NCI-H1417 treated with DMSO at 0.1 percent for 48 hours (cell line): ENCODE results near the gene CACNA1B.

ENCODE experiments used
- DNase-seq: peaks from one replicate; lab custom pipeline; 2025; lab: John Stamatoyannopoulos, UW

Gene CACNA1B

GRCh38 chr9:137920753-137921152 is 43.2 kb downstream of the CACNA1B start:
- no peak for DNase-seq

GRCh38 chr9:137924169-137924568 is 46.6 kb downstream of the CACNA1B start:
- no peak for DNase-seq

- DNase-seq = no peak
These were observed 47.3 kb downstream of the CACNA1B start for GRCh38 chr9:137924761-137925369.

GRCh38 chr9:137943655-137944054 is 66.1 kb downstream of the CACNA1B start:
- no peak for DNase-seq

DNA sequence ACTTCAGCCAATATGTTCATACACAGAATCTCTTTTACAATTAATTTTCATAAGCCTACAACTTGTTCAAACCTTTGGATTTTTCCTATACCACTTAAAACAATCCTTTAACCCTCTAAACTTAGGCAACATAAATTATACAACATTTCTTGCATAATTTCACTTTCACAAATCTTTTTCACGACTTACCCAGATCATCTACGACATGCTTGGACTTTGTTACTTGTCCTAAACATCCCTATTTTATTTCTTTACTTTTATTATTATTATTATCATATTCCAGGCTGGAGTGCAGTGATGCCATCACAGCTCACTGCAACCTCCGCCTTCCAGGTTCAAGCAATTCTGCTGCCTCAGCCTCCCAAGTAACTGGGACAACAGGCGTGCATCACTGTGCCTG is 68.0 kb downstream of the CACNA1B start:
- no peak for DNase-seq

- DNase-seq = no peak
These were observed 69.4 kb downstream of the CACNA1B start for GRCh38 chr9:137946993-137947392.

DNA sequence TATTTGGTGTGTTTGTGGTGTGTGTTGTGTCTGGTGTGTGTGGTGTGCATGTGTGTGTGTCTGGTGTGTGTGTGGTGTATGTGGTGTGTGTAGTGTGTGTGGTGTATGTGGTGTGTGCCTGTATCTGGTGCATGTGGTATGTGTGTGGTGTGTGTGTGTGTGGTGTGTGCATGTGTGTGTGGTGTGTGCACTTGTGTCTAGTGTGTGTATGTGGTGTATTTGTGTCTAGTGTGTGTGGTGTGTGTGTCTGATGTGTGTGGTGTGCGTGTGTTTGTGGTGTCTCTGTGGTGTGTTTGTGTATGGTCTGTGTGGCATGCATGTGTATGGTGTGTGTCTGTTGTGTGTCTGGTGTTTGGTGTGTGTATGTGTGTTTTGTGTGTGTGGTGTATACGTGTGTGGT is 71.1 kb downstream of the CACNA1B start:
- no peak for DNase-seq

DNA sequence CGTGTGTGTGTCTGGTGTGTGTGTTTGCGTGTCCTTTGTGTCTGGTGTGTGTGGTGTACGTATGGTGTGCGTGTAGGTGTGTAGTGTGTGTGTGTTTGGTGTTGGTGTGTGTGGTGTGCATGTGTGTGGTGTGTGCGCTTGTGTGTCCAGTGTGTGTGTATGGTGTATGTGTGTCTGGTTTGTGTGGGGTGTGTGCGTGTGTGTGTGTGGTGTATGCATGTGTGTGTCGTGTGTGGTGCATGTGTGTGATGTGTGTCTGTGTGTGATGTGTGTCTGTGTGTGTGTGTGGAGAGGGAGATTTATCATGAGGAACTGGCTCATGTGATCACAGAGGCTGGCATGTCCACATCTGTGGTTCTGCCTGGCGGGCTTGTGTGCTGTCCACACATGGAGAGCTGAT is 71.7 kb downstream of the CACNA1B start:
- DNase-seq = no peak

DNA sequence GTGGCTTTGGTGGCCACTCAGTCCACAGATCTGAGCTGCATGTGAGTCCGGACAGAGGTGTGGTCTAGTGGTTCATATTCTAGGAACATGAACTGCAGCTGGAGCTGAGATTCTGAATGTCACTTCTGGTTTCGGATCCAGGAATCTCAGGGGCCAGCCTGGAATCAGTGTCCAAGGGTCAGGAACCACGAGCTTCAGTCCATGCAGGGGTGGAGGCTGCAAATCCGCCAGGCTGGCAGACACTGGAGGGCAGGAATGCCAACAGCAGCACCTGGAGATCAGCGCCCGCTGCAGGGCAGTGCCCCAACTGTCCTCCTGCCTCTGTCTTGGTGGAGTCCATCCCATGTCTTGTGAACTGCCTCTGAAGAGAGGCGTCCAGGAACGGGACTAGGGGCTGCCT is 73.5 kb downstream of the CACNA1B start:
- no peak for DNase-seq

DNA sequence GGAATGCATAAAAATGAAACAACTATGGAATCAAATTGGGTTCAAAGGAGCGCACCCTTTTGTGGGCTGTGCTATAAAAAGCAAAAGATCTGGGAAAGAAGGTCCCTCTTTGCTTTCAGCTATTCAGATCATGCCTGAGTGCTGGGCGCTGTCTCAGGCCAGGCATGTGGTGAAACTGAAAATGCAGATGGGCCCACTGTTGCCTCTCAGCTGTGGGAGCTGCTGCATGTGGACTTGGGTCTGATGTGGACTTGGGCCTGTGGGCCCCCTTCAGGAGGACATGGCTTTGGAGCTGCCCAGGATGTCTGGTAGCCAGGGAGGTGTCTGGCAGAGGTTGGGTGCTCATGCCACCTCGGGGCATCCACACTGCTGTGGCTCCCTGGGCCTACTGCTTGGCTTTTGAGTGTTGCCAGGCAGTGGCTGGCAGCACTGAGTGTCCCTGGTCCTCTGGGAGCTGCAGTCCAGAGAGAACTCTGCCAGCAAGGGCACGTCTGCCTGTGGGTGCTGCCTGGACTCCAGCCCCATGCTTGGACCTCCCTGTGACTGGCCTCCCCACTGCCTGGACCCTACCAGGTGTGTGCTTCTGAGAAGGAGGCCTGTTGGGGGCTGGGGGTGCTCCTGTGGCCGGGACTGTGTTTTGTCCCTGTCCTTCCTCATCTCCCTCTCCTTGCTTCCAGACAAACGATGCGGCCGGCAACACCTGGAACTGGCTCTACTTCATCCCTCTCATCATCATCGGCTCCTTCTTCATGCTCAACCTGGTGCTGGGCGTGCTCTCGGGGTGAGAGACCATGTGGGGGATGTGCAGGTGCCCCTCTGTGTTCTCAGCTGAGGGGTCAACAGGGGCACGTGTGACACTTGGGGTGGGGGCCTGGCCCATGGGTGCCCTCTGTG is 74.3 kb downstream of the CACNA1B start:
- DNase-seq = no peak

- no peak for DNase-seq
These were observed 75.5 kb downstream of the CACNA1B start for GRCh38 chr9:137952976-137953666.

- DNase-seq = no peak
These were observed 76.3 kb downstream of the CACNA1B start for GRCh38 chr9:137953683-137954438.

DNA sequence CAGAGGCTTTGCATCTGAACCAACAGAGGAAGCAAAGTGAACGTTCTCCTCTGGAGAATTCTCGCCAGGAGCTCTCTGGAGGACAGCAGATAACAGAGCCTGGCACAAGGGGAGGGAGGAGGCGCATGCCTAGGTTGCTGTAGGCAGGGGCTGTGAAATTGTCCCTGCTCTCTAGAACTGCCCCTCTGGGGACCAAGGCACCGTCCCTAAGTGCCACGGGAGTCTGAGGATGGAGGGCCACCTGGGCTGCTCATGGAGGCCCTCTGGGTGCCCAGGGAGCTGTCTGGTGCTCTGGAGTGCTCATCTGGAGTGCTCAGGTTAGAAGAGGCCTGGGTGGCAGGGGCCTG is 77.6 kb downstream of the CACNA1B start:
- DNase-seq = no peak

DNA sequence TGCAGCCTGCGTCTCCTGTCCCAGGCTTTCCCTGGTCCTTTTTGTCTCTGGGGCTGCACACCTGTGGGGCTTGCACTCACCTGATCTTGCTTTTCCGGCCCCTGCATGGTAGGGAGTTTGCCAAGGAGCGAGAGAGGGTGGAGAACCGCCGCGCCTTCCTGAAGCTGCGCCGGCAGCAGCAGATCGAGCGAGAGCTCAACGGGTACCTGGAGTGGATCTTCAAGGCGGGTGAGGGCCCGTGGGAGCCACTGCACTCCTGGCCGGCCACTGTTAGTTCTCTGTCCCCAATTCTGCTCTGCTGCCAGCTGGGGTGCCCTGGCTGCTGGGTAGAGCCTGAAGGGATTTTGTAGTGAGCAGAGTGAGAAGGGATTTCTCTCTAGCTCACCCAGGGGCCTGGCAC is 78.0 kb downstream of the CACNA1B start:
- DNase-seq = no peak

DNA sequence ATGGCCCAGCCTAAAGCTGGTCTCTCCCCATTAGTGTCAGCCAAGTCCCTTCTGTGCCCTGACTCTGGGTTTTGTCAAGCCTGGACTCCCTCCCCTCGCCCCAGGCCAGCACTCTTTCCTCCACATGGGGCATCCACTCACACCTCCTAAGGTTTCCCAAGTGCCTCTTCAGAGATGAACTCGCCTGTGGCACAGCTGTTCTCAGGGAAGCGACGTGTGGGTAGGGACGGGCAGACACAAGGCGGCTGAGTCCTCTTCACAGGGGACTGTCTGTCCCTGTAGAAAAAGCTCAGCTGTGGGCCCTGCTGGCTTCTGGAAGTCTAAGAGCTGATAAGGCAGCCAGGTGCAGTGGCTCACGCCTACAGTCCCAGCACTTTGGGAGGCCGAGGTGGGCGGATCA is 78.5 kb downstream of the CACNA1B start:
- no peak for DNase-seq

DNA sequence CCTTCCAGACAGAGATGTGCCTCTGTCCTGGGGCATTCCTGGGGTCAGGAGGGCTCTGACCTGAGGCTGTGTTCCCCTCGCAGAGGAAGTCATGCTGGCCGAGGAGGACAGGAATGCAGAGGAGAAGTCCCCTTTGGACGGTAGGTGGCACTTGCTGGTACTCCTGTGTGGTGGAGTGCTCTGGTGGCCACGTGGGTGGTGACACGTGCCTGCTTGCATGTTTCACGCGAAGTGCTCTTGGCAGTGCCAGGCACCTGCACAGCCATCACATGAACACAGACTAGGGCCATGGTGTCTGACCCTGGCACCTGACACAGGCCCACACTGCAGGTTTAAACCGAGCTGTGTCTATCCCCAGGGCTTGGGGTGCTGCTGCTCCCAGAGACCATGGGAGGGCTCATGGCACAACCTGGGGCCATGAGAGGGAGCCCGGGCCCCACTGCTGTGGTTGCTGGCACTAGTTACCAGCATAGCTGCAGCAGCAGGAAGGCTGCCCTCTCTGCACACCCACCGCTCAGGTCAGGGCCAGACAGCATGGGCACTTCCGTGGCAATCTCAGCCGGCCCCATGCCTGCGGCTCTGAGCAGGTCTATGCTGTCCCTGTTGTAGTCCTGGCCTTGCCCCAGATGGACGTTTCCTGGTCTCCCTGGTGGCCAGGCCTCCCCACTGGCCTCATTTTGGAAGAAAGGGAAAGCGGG is 79.3 kb downstream of the CACNA1B start:
- no peak for DNase-seq

- DNase-seq = no peak
These were observed 82.2 kb downstream of the CACNA1B start for GRCh38 chr9:137959641-137960411.

GRCh38 chr9:137960496-137960895 is 82.9 kb downstream of the CACNA1B start:
- no peak for DNase-seq

- no peak for DNase-seq
These were observed 85.9 kb downstream of the CACNA1B start for GRCh38 chr9:137963525-137963924.

- DNase-seq = no peak
These were observed 87.7 kb downstream of the CACNA1B start for GRCh38 chr9:137965177-137965795.
